Gastrocnemius medialis (tissue), 4 donors: Measurements from ENCODE around the gene NFKBIE.

Experiments used
- POLR2A ChIP-seq, 2 donors: fragments of 450-650 bp; IDR thresholded peaks; one replicate each; pipeline ENCODE4 v1.6.1; 2017; ENCODE audit warnings: antibody characterized with exemption in 2 of 2, mild to moderate bottlenecking in 2 of 2, moderate library complexity in 2 of 2
- TF ChIP-seq, protein P1 (sequence below), 5 experiments: fragments of 450-650 bp in 3 of 5; fragments of 200-600 bp in 2 of 5; sonication (generic) in 2 of 5; IDR thresholded peaks in 4 of 5; conservative IDR thresholded peaks in 1 of 5; 1 replicate in 4 of 5; 2 replicates in 1 of 5; pipeline ENCODE4 v1.5.1; 2016 to 2019; ENCODE audit warnings: antibody characterized with exemption in 5 of 5, mild to moderate bottlenecking in 3 of 5, moderate library complexity in 3 of 5

DNA sequence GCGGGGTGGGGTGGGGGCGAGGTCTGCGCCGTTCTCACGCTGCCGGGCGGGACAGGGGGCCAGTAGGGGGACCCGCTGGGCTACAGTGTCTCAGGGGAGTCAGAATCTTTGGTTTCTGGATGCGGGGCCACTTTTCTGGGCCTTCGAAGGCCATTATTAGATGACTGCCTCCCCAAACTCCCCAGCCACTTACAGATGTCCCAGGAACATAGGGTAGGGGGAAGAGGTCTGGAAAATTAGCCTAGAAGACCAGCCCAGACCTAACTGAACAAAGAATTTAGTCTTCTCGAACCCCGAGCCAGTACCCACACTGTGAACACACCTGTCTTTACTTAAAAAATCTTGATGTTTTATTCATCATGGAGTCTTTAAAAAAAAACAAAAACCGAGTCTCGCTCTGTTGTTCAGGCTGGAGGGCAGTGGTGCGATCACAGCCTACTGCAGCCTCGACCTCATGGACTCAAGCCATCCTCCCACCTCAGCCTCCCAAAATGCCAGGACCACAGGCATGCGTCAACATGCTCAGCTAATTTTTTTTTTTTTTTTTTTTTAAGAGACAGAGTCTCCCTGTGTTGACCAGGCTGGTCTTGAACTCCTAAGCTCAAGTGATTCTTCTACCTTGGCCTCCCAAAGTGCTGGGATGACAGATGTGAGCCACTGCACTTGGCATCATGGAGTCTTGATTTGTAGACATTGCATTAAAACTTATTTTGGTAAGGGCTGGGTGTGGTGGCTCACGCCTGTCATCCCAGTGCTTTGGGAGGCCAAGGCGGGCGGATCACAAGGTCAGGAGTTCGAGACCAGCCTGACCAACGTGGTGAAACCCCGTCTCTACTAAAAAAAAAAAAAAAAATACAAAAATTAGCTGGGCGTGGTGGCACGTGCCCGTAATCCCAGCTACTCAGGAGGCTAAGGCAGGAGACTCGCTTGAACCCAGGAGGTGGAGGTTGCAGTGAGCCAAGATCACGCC, 45.3 kb downstream of the NFKBIE start:
- TF ChIP-seq POLR2A (IDR thresholded peaks at IDR 0.05), result no peak
- TF ChIP-seq, protein P1, sequence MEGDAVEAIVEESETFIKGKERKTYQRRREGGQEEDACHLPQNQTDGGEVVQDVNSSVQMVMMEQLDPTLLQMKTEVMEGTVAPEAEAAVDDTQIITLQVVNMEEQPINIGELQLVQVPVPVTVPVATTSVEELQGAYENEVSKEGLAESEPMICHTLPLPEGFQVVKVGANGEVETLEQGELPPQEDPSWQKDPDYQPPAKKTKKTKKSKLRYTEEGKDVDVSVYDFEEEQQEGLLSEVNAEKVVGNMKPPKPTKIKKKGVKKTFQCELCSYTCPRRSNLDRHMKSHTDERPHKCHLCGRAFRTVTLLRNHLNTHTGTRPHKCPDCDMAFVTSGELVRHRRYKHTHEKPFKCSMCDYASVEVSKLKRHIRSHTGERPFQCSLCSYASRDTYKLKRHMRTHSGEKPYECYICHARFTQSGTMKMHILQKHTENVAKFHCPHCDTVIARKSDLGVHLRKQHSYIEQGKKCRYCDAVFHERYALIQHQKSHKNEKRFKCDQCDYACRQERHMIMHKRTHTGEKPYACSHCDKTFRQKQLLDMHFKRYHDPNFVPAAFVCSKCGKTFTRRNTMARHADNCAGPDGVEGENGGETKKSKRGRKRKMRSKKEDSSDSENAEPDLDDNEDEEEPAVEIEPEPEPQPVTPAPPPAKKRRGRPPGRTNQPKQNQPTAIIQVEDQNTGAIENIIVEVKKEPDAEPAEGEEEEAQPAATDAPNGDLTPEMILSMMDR (IDR thresholded peaks at IDR 0.05 in 4 of 5, conservative IDR thresholded peaks at IDR 0.05 in 1 of 5), result peak in 1 of 5 experiments; percentile 1
